LoVo (cell line): ENCODE results near the gene IL21R.
"Not testable (repeated sequence)": the region's sequence is repeated elsewhere in the genome, so short reads cannot be mapped to it uniquely, and the experiment has no call there.

Experiments
- DNase-seq: peaks from one replicate; pipeline ENCODE4 v3.0.0-alpha.2; 2016; ENCODE audit warnings: low spot score

The IL21R gene

DNA sequence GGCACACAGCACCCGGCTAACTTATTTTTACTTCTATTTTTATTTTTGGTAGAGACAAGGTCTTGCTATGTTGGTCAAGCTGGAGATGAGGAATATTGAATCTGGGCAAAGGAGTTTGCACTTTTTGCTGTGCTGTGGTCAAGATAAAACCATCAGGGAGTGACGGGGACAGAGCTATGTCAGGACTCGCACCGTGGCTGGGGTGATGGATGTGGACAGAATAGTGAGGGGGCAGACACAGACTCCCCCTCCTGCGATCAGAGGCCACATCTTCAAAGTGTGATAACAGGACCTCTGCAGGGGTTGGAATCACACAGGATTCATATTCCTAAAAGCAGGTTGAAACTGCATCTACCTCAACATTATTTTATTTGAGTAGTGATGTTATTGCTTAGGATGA, 25.6 kb downstream of the IL21R start:
- no peak for DNase-seq

DNA sequence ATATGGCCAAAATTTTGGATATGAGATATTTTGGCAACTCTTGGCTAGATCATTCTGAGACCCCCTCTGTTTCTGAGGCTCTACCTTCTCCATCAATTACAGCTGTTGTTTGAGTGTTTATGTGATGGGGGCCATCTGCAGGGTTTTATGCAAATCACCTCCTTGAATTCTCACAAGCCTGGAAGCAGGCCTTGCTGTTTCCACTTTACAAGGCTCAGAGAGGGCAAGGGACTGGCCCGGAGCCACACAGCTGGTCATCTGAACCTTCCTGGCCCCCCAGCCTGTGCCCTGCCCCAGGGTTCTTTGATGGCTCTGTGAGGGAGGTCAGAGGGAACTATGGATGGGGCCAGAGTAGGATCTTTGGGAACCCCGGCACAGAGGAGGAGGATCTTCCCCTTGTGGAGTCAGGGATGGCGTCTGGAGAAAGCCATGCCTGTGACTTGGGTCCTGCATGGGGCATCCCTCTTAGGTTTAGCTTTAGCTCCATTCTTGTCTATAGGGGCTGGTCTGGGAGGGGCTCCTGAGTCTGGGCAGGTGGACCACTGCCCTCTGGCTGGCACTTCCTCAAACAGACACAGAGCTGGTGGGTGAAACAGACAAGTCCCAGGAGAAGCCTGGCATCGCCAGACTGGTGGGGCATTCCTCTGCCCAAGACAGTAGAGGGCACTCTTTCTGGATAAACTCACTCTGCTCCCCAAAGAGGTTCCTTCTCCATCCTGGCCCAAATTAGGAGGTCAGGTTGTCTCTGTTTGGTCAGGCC, 26.2 kb downstream of the IL21R start:
- no peak for DNase-seq

DNA sequence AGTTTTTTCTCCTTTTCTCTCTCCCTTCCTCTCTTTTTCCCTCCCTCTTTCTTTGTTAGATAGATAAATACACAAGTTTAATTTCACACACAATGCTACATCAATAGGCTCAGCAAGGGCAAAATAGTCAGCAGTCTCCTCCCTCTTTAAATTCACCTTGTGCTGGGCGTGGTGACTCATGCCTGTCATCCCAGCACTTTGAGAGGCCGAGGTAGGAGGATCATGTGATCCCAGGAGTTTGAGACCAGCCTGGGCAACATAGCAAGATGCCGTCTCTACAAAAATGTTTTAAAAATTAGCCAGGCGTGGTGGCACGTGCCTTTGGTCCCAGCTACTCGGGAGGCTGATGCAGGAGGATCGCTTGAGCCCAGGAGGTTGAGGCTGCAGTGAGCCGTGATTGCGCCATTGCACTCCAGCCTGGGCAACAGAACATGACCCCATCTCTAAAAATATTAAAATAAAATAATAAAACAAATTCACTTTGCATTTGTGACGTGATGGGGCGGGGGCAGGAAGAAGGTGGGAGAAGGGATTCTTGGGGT, 27.4 kb downstream of the IL21R start:
- DNase-seq, result no peak

DNA sequence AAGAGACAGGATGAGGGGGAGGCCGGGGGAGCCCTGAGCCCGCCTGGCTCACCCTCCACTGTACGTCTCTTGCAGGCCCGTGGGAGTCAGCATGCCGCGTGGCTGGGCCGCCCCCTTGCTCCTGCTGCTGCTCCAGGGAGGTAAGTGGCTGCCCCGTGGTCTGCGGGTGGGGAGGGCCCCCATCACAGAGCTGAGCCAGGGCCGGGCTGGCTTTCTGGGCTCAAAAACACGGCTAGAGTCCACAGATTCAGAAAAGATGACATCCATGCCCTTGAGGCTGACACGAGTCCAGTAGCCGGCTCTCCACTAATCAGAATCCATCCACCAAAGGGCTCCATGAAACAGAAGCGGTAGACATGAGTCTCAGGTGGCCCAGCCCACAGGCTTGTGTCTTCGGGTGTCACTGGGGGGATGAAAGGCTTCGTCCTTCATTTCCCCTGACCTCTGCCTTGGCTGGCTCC, 28.0 kb downstream of the IL21R start:
- no peak for DNase-seq

DNA sequence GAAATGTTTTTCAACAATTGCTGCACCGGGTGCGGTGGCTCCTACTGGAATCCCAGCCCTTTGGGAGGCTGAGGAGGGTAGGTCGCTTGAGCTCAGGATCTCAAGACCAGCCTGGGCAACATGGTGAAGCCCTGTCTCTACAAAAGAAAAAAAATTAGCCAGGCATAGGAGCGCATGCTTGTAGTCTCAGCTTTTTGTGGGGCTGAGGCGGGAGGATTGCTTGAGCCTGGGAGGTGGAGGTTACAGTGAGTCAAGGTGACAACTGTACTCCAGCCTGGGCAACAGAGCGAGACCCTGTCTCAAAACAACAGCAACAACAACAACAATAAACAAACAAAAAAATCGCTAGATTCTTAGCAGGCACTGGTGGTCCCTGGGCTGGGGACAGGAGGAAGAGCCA, 28.5 kb downstream of the IL21R start:
- DNase-seq, result no peak

DNA sequence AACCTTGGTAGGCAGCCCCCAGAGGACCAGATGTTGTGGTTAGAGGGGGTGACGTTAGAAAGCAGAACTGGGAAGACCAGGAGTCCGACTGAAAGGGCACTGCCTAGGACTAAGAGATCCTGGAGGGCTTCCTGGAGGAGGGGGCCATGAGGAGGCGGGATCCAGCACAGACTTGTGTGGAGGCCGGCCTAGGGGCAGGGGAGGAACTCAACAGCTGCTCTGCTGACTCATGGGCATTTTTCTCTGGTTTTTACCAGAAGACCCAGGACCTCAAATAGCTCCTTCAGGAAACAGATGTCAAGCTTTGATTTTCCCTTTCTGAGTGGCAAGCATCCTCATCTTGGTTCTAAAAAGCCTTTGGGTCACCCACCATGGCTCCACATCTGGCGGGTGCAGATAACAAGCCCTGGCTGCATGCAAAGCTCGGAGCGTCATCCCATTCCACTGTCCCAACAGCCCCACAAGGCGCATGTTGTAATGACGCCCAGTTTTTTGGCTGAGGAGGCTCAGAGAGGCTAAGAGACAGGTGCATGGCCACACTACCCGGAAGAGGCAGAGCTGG, 29.0 kb downstream of the IL21R start:
- no peak for DNase-seq

DNA sequence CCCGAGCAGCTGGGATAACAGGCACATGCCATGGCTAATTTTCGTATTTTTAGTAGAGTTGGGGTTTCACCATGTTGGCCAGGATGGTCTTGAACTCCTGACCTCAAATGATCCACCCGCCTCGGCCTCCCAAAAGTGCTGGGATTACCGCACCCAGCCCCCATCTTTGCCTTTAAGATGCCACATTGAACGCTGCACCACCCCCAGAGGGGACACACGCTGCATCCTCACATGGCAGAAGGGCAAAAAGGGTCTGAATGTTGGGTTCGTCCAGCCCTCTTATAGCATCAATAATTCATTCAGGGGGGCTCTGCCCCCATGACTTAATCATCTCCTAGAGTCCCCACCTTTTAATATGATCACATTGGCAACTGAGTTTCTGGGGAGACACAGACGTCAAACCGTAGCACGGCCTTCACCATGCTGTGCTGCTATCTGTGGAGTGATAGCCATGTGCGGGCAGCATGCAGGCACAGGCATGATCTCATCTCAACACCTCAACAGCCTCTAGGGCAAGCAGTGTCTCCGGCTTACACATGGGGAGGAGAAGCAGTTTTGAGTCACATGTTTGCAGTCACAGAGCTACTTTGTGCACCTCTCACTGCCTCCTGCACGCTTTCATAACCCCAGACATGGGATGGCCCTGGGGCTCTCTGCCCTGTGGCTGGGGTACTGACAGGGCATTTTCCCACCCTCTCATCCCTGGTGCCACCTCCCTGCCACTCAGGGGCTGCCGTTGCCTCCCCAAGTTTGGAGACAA, 30.0 kb downstream of the IL21R start:
- DNase-seq, result no peak

DNA sequence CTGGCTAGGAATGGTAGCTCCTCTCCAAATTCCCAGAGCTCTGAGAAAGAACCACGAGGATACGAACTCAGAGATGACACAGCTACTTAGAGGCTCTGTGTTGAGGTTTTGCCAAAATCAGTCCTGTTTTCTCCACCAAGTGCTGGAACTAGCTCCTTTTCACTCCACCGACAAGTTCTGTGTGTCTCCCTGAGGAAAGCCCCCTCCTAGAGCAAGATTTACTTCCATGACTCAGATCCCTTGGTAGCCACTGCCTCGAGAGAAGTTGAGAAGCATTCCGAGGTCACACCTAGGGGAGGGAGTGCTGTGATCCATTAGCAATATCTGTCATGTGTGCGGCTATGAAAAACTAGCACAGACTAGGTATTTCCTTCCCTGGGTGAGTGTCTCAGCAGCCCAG, 30.6 kb downstream of the IL21R start:
- no peak for DNase-seq

DNA sequence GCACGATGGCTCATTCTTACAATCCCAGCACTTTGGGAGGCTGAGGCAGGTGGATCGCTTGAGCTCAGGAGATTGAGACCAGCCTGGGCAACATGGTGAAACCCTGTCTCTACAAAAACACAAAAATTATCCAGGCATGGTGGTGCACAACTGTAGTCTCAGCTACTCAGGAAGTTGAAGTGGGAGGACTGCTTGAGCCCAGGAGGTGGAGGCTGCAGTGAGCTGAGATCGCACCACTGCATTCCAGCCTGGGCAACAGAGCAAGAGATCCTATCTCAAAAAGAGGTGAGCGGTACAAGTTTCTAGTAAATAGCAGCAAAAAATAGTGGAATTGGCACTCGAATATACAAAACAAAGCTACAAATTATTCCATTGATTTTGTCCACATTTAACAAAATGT, 31.2 kb downstream of the IL21R start:
- DNase-seq, result not testable (repeated sequence)

DNA sequence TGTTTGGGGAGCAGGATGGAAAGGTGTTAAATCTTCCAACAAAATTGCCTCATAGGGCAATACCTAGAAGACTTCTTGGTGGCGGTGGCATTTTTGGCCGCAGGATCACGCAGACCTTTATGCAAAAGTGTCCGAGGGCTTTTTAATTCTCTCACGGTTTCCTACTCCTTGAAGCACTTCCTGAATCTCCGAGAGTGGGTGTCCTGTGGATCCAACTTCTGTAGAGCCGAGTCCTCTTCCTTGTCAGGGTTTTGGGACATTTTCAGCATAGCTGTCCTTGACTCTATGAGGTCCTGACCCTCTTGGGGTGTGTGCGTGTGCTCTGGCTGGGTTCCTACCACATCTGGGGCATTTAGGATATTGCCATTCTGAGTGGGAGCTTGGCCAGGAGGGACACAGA, 31.7 kb downstream of the IL21R start:
- no peak for DNase-seq

DNA sequence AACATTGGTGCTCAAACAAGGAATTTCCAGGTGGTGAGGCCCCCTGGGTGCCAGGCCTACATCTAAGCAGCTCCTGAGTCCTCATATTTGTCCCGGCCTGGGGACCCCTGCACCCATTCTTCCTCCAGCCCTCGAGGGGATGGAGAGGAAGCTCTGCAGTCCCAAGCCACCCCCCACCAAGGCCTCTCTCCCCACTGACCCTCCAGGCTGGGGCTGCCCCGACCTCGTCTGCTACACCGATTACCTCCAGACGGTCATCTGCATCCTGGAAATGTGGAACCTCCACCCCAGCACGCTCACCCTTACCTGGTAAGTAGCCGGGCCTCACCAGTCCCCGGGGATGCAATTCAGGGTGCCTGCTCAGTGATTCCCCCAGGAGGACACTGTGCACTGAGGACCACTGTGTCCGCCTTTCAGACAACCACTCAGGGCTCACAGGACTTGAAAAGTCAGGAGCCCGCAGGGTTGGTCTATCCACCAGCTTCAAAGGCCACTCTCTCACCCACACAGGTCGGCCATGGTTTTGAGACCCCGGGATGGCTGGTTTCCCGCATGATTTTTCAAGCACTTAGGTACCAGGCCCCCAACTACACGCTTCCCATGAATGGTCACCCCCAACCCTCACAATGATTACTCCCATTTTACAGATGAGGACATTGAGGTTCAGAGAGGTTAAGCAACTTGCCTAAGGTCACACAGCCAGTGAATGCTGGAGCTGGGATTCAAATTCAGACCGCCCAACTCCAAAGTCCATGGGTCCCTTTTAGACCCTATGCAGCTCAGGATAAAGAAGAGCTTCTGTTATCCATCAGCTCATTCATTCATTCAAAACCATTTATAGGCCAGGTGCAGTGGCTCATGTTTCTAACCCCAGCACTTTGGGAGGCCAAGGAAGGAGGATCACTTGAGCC, 32.4 kb downstream of the IL21R start:
- DNase-seq, result no peak

DNA sequence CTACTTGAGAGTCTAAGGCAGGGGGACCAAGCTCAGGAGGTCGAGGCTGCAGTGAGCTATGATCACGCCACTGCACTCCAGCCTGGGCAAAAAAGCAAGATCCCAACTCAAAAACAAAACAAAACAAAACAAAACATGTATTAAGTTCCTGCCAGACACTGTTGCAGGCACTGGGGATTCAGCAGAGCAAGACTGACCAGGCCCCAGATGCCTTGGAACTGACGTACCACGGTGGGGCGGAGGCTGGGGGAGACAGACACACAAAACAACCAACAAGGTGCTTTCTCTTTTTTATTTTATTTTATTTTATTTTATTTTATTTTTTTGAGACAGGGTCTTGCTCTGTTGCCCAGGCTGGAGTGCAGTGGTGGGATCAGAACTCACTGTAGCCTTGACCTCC, 33.2 kb downstream of the IL21R start:
- not testable (repeated sequence) for DNase-seq

DNA sequence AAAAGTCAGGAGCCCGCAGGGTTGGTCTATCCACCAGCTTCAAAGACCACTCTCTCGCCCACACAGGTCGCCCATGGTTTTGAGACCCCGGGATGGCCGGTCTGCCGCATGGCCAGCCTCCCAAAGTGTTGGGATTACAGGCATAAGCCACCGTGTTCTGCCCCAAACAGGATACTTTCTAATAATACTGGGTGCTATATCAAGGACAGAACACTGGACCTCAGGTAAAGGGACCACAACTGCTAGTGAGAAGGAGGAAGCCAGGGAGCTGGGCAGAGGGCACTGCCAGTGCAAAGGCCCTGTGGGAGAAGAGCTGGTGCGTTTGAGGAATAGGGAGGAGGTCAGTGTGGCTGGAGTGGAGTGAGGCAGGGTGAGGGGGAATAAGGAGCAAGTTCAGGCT, 34.1 kb downstream of the IL21R start:
- no peak for DNase-seq

DNA sequence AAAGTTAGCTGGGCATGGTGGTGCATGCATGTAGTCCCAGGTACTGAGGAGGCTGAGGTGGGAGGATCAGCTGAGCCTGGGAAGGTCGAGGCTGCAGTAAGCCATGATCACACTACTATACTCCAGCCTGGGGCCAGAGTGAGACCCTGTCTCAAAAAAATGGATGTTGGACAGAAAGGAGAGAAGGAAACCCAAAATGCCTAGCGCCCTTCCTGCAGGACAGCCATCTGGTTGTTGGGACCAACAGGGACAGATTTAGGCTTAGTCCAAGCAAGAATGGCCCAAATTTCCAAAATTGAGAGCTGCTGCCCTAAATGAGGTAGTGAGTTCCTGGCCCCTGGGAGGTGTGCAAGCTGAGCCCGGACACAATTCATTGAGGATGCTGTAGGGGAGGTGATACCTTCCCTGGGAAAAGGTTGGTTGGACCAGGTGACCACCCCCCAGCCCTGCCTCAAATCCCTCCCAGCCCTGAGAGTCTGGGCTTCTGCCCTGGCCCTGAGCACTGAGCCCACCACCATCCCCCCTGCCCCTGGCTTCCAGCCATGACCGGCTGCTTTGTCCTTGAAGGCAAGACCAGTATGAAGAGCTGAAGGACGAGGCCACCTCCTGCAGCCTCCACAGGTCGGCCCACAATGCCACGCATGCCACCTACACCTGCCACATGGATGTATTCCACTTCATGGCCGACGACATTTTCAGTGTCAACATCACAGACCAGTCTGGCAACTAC, 35.1 kb downstream of the IL21R start:
- no peak for DNase-seq

DNA sequence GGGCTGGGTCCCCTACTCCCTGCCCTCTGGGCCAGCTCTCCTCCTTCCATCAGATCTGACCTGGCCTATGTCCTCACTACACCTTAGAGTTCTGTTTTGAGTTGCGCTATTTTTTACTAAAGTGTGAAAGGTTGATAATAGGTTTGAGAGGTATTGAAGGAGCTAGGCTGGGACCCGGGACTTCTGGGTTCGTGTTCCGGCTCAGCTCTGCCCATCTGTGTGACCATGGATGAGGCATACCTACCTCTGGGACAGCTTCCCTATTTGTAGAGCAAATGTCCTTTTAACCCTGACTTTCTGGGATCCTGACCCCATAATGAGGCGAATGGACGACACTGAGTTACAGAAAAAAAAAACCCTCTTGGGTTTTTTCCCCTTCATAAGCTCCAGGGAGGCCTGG, 36.0 kb downstream of the IL21R start:
- no peak for DNase-seq

DNA sequence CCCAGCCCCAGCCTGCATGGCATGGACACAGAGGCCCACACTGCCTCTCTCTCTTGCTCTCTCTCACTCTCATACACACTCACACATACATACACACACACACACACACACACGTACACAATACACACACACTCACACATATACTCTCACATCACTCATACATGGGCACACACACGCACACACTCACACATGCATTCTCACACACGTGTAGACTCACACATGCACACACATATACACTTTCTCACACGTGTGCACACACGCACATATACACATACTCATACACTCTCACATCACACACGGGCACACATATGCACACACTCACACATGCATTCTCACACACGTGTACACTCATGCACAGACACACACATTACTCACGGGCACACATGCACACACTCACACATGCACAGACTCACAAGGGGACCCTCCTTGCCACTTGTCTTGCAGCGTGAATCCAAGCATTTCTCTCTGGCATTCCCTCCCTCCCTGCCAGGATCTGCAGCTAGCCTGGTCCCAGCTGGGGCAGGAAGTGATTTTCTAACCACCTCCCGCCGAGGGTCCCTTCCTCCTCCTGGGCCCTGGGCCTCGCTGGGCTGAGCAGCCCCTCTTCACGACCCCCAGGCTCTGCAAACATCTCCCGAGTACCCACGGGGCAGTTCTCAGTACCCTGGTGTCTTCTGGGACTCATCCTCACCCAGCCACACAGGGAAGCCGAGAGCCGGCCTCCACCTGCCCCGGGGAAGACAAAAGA, 37.5 kb downstream of the IL21R start:
- DNase-seq, result no peak

DNA sequence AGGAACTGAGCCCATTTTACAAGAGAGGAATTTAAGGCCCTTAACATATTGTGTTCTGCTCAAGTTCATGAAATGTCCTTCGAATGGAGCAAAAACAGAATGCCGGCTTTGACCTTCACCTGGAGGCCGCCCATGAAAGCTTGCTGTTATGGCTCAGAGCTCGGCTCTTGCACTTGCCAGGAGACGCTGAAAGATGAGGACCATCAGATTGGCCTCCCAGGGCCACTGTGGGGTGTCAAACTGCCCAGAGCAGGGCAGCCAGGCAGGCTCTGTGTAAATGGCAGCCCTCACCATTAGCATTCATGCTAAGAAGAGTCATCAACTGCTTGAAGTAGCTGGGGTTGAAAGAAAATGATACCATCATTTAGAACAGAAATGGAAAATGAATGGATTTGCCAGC, 39.3 kb downstream of the IL21R start:
- DNase-seq, result no peak

DNA sequence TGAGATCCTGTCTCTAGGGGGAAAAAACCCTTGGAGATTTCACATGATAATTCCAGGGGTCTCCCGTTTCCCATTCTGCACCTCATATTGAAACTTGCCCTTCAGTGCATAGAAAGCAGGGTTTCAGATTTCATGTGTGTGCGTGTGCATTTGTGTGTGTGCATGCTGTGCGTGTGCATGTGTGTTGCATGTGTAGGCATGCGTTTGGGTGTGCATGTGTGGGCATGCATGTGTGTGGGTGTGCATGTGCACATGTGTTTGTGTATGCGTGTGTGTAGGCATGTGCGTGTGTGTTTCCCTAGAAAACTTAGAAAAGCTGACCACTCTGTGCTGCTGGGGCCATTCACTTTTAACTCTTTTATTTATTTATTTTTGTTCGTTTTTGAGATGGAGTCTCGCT, 40.0 kb downstream of the IL21R start:
- no peak for DNase-seq

DNA sequence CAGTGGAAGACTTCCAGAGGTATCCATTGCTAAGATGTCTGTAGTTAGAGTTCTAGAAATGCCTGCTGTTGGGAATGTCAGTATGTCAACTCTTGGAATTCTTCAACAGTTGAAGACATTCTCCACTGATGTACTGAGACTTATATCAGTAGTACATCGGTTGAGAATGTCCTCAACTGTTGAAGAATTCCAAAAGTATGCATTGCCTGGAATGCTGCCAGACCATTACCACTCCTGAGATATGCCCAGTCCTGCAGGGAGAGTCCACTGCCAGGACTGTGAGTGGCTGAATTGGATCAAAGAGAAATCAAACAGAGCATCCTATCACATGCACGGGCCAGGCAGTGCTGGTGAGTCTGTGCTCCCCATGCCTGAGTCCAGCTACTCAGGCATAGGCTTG, 42.0 kb downstream of the IL21R start:
- no peak for DNase-seq

DNA sequence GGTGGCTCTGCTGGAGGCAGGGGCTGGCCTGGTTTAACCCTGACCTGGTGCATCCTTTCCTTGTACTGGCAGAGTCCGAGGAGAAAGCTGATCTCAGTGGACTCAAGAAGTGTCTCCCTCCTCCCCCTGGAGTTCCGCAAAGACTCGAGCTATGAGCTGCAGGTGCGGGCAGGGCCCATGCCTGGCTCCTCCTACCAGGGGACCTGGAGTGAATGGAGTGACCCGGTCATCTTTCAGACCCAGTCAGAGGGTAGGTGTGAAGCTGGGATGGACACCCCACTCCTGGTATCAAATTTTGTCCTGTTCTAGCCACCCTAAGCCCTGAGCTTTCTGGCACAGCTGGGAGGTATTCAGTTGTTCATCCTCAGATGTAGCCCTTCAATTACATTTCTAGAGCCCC, 42.5 kb downstream of the IL21R start:
- DNase-seq, result no peak
